Right atrium auricular region (tissue), 2 donors: ENCODE results near the gene HEPHL1. TPM values are rescaled to one million over a fixed set of nuclear protein-coding genes. Genes with fewer than 3 reads are reported as not detected.

Experiments
- DNase-seq: peaks from one replicate; pipeline ENCODE4 v3.0.0-alpha.2; 2019; ENCODE audit warnings: low spot score
- H3K27ac ChIP-seq, 2 donors: fragments of 200-600 bp; sonication (generic); 1 replicate in 1 of 2; 2 replicates in 1 of 2; pipeline ENCODE4 v1.5.1; 2016 to 2019
- H3K27me3 ChIP-seq, 2 donors: fragments of 200-600 bp; sonication (generic); one replicate each; pipeline versions ENCODE4 v1.5.1 to v1.6.0; 2017 to 2019
- H3K36me3 ChIP-seq: fragments of 200-600 bp; sonication (generic); one replicate; pipeline ENCODE4 v1.5.1; 2016
- H3K4me1 ChIP-seq, 2 donors: fragments of 200-600 bp; sonication (generic); one replicate each; pipeline versions ENCODE4 v1.5.1 to v1.6.0; 2017 to 2019
- H3K4me3 ChIP-seq, 2 donors: fragments of 200-600 bp; sonication (generic); 1 replicate in 1 of 2; 2 replicates in 1 of 2; pipeline ENCODE4 v1.5.1; 2017 to 2019; ENCODE audit warnings: mild to moderate bottlenecking in 1 of 2, moderate library complexity in 1 of 2
- H3K9me3 ChIP-seq, 2 donors: fragments of 200-600 bp; sonication (generic); one replicate each; pipeline ENCODE4 v1.5.1; 2019
- total RNA-seq, 2 donors: library from RNA; depleted of rRNA; stranded (reverse); fragments of >200 nt; gene quantifications; one replicate each; pipeline ENCODE4 v1.1.0, GENCODE V29; 2016
- TF ChIP-seq, protein P1 (sequence below), 2 donors: fragments of 200-600 bp; sonication (generic); IDR thresholded peaks; one replicate each; pipeline ENCODE4 v1.5.1; 2019; ENCODE audit warnings: antibody characterized with exemption in 2 of 2

HEPHL1 gene
- total RNA-seq, 2 donors from 2014 or later: not detected

- Histone ChIP-seq H3K4me1 (no peaks in the 10 kb centered on the region), H3K36me3 (no peaks in the 10 kb centered on the region), H3K27ac (no peak overlapping the region), H3K9me3 (no peaks in the 10 kb centered on the region), H3K27me3 (no peaks in the 10 kb centered on the region), H3K4me3 (no peak overlapping the region)
- TF ChIP-seq, protein P1, sequence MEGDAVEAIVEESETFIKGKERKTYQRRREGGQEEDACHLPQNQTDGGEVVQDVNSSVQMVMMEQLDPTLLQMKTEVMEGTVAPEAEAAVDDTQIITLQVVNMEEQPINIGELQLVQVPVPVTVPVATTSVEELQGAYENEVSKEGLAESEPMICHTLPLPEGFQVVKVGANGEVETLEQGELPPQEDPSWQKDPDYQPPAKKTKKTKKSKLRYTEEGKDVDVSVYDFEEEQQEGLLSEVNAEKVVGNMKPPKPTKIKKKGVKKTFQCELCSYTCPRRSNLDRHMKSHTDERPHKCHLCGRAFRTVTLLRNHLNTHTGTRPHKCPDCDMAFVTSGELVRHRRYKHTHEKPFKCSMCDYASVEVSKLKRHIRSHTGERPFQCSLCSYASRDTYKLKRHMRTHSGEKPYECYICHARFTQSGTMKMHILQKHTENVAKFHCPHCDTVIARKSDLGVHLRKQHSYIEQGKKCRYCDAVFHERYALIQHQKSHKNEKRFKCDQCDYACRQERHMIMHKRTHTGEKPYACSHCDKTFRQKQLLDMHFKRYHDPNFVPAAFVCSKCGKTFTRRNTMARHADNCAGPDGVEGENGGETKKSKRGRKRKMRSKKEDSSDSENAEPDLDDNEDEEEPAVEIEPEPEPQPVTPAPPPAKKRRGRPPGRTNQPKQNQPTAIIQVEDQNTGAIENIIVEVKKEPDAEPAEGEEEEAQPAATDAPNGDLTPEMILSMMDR (IDR thresholded peaks at IDR 0.05): no peak
- no peak for DNase-seq
These were observed 37.0 kb upstream of the HEPHL1 start for GRCh38 chr11:93984196-93984567.

DNA sequence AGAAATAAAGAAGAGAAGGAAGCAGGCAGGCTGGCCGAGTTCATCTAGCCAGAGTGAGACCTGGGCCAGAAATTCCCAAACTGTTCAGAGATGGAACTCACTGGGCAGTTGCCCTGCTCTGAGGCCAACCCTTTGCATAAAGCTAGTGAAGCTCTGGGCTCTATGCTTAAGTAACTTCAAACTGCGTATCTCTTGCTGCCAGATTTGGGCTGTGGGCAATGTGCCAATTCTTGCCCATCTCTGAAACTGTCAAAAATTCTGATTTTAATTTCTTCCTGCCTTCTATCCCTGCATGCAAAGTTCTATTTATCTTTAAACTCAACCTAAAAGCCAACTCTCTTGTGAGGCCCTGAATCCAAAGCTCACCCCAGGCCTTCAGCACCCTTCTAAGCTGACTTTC, 36.2 kb upstream of the HEPHL1 start:
- Histone ChIP-seq H3K4me1 (no peaks in the 10 kb centered on the region), H3K27me3 (no peaks in the 10 kb centered on the region), H3K36me3 (no peaks in the 10 kb centered on the region), H3K27ac (no peak overlapping the region), H3K9me3 (no peaks in the 10 kb centered on the region), H3K4me3 (no peak overlapping the region)
- no peak for DNase-seq
- TF ChIP-seq, protein P1 (IDR thresholded peaks at IDR 0.05): no peak

DNA sequence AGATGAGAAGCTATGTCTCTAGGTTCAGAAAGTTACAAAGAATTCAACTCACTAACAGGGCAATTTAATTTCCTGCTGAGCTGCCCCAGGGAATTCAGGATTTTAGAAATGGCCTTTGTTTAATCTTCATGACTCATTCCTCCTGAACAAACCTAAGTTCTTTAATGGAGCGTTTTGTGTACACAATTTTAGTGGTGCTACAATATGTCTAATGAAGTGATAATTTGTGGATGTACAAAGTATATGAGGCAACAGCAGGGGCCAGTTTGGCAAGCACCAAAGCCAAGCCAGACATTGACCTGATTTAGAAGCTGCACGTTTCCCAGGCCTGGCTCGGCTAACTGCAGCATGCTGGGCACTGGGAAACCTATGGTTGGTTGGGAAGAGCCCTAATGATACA, 34.4 kb upstream of the HEPHL1 start:
- H3K4me1 ChIP-seq: no peaks in the 10 kb centered on the region
- no peak overlapping the region for H3K27ac ChIP-seq
- DNase-seq: no peak
- H3K9me3 ChIP-seq: no peaks in the 10 kb centered on the region
- H3K4me3 ChIP-seq: no peak overlapping the region
- TF ChIP-seq, protein P1 (IDR thresholded peaks at IDR 0.05): no peak
- H3K36me3 ChIP-seq: no peaks in the 10 kb centered on the region
- no peaks in the 10 kb centered on the region for H3K27me3 ChIP-seq

DNA sequence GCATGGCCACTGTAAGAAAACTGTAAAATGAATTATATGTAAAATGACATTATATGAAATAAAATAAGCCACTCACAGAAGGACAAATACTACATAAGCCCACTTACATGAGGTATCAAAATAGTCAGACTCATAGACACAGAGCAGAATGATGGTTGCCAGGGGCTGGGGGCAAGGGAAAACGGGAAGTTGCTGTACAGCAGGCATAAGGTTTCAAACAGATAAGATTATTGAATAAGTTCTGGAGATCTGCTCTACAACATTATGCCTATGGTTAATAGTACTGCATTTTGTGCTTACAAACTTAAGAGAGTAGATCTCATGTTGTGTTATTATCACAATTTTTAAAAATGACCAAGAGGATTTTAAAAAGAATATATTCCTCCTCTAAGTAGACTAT, 32.7 kb upstream of the HEPHL1 start:
- Histone ChIP-seq H3K9me3 (peaks cover 0 to 15% of the 10 kb centered on the region in 2 donors), H3K4me1 (no peaks in the 10 kb centered on the region)

DNA sequence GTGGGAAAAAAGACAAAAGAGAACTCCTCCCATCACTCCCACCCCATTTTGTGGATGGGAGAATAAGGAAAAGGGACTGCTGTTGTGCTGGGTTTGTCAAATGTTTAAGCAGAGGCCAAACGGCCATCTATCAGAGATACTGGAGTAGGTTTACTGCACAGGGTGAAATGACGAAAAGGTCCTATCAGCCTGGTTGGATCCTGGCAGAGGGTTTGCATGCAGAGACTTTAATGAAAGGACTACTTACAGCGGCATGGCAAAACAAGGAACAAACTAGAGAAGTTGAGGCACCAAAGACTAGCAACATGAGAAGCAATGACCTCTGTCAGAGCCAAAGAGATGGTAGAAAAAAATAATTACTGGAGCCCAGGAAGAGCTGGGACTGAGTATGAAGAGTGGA, 32.2 kb upstream of the HEPHL1 start:
- no peaks in the 10 kb centered on the region for H3K27me3 ChIP-seq

More for the DNA sequence above, 32.7 kb upstream of the HEPHL1 start:
- Histone ChIP-seq H3K27ac (no peak overlapping the region), H3K4me3 (no peak overlapping the region), H3K27me3 (no peaks in the 10 kb centered on the region), H3K36me3 (no peaks in the 10 kb centered on the region)
- TF ChIP-seq, protein P1 (IDR thresholded peaks at IDR 0.05): no peak
- no peak for DNase-seq

GRCh38 chr11:93993747-93994146, 27.4 kb upstream of the HEPHL1 start:
- TF ChIP-seq, protein P1 (IDR thresholded peaks at IDR 0.05): no peak
- DNase-seq: no peak
- Histone ChIP-seq H3K27me3 (no peaks in the 10 kb centered on the region), H3K36me3 (no peaks in the 10 kb centered on the region), H3K27ac (no peak overlapping the region), H3K4me3 (no peak overlapping the region), H3K4me1 (no peaks in the 10 kb centered on the region), H3K9me3 (peaks cover 0 to 33% of the 10 kb centered on the region in 2 donors)

More for the DNA sequence above, 32.2 kb upstream of the HEPHL1 start:
- TF ChIP-seq, protein P1 (IDR thresholded peaks at IDR 0.05): no peak
- peaks cover 0 to 19% of the 10 kb centered on the region in 2 donors for H3K9me3 ChIP-seq
- no peaks in the 10 kb centered on the region for H3K36me3 ChIP-seq
- H3K4me1 ChIP-seq: no peaks in the 10 kb centered on the region
- no peak for DNase-seq
- H3K27ac ChIP-seq: no peak overlapping the region
- H3K4me3 ChIP-seq: no peak overlapping the region
